Endothelial cell of umbilical vein (primary cell): ENCODE results near the gene RADIL. TPM values are rescaled to one million over a fixed set of nuclear protein-coding genes. Genes with fewer than 3 reads are reported as not detected.

ENCODE experiments used
- BruUV-seq: library from RNA; stranded (reverse); fragments of 400-500 nt; replicated peaks from 2 replicates; lab custom pipeline; 2021; lab: Mats Ljungman, UMichigan
- CTCF ChIA-PET: fragments of 300-600, 350-600 bp; sonication (Branson Sonifier 250); formaldehyde crosslinking; loops from one replicate; lab custom pipeline; 2021; ENCODE audit warnings: antibody characterized with exemption, inconsistent platforms; lab: Charles Lee
- POLR2A ChIA-PET: fragments of 300-600, 350-600 bp; sonication (Branson Sonifier 250); formaldehyde crosslinking; loops from one replicate; lab custom pipeline; 2021; ENCODE audit warnings: antibody characterized with exemption, inconsistent platforms; lab: Charles Lee
- DNase-seq: peaks from one replicate; pipeline ENCODE4 v3.0.0-alpha.2; 2011; ENCODE audit warnings: low read depth, low spot score
- FAIRE-seq: peaks from 2 replicates; lab custom pipeline; 2011; peaks lifted over from hg19 to GRCh38; lab: Jason Lieb, UNC
- H2AFZ ChIP-seq: 2 replicates; pipeline ENCODE4 v1.6.0; 2012; ENCODE audit warnings: low read depth, low read length, control low read depth, inconsistent platforms
- H3K27ac ChIP-seq: 2 replicates; pipeline ENCODE4 v1.5.1; 2011; ENCODE audit warnings: low read depth, mild to moderate bottlenecking, control low read depth, low read length, moderate library complexity; ENCODE audit not compliant: insufficient read depth
- H3K27me3 ChIP-seq, 2 experiments: 2 replicates each; pipeline versions ENCODE4 v1.6.0 to v1.6.1; 2011; ENCODE audit warnings: low read length in 2 of 2, mixed read lengths in 1 of 2; ENCODE audit not compliant: control insufficient read depth in 2 of 2, insufficient read depth in 2 of 2
- H3K36me3 ChIP-seq, 2 experiments: 2 replicates in 1 of 2; 3 replicates in 1 of 2; pipeline ENCODE4 v1.5.1; 2011; ENCODE audit warnings: low read length in 2 of 2, mild to moderate bottlenecking in 1 of 2, moderate library complexity in 1 of 2; ENCODE audit not compliant: control insufficient read depth in 2 of 2, insufficient read depth in 2 of 2; ENCODE audit errors: extremely low read depth in 1 of 2
- H3K4me1 ChIP-seq: 3 replicates; pipeline ENCODE4 v1.5.1; 2011; ENCODE audit warnings: mild to moderate bottlenecking, low read length; ENCODE audit not compliant: control insufficient read depth, insufficient read depth; ENCODE audit errors: extremely low read depth
- H3K4me2 ChIP-seq: 2 replicates; pipeline ENCODE4 v1.6.1; 2011; ENCODE audit warnings: low read length, control low read depth, mixed read lengths; ENCODE audit not compliant: insufficient read depth
- H3K4me3 ChIP-seq, 3 experiments: fragments of 200-600 bp in 1 of 3; sonication (generic), shearing (Covaris generic) in 1 of 3; replicated peaks in 1 of 3; 2 replicates each; pipeline ENCODE4 v1.5.1; 2011 to 2016; ENCODE audit warnings: control low read depth in 3 of 3, low read length in 3 of 3, mild to moderate bottlenecking in 2 of 3, inconsistent platforms in 1 of 3, low read depth in 1 of 3, moderate library complexity in 1 of 3; ENCODE audit not compliant: insufficient read depth in 1 of 3
- H3K79me2 ChIP-seq: 2 replicates; pipeline ENCODE4 v1.6.0; 2012; ENCODE audit warnings: low read length, inconsistent platforms; ENCODE audit not compliant: control insufficient read depth, insufficient read depth
- H3K9ac ChIP-seq: replicated peaks from 2 replicates; pipeline ENCODE3; 2011; ENCODE audit warnings: low read length, control low read depth; ENCODE audit not compliant: insufficient read depth; ENCODE audit errors: extremely low read depth
- H3K9me1 ChIP-seq: replicated peaks from 3 replicates; pipeline ENCODE4 v1.6.0; 2011; ENCODE audit warnings: mild to moderate bottlenecking, low read length; ENCODE audit not compliant: control insufficient read depth, insufficient read depth; ENCODE audit errors: extremely low read depth
- H3K9me3 ChIP-seq: replicated peaks from 2 replicates; pipeline ENCODE4 v1.5.1; 2012; ENCODE audit warnings: low read length, inconsistent platforms; ENCODE audit not compliant: control insufficient read depth, insufficient read depth
- H4K20me1 ChIP-seq: replicated peaks from 2 replicates; pipeline ENCODE3; 2011; ENCODE audit warnings: mild to moderate bottlenecking, low read length; ENCODE audit not compliant: control insufficient read depth, insufficient read depth; ENCODE audit errors: extremely low read depth
- EZH2 ChIP-seq: IDR thresholded peaks from 2 replicates; pipeline ENCODE4 v1.6.1; 2012; ENCODE audit warnings: borderline replicate concordance, low read depth, mild to moderate bottlenecking, moderate library complexity, low read length, inconsistent platforms; ENCODE audit not compliant: severe bottlenecking
- FOS ChIP-seq: IDR thresholded peaks from 2 replicates; pipeline ENCODE4 v1.6.1; 2011; ENCODE audit warnings: mild to moderate bottlenecking, low read length, moderate library complexity, borderline replicate concordance; ENCODE audit not compliant: insufficient read depth
- GATA2 ChIP-seq: IDR thresholded peaks from 2 replicates; pipeline ENCODE4 v1.7.0; 2011; ENCODE audit warnings: low read depth, mild to moderate bottlenecking, moderate library complexity, mixed read lengths, low read length; ENCODE audit not compliant: insufficient read length, insufficient read depth
- JUN ChIP-seq: IDR thresholded peaks from 2 replicates; pipeline ENCODE4 v1.6.1; 2011; ENCODE audit warnings: borderline replicate concordance, low read depth; ENCODE audit not compliant: insufficient read length, insufficient read depth
- MYC ChIP-seq: IDR thresholded peaks from one replicate; pipeline ENCODE4 v1.6.1; 2011; ENCODE audit warnings: mild to moderate bottlenecking, low read depth, low read length
- POLR2A ChIP-seq: IDR thresholded peaks from 2 replicates; pipeline ENCODE4 v1.6.1; 2012; ENCODE audit warnings: low read depth, mild to moderate bottlenecking, control low read depth, low read length
- POLR2AphosphoS5 ChIP-seq: IDR thresholded peaks from 2 replicates; pipeline ENCODE4 v1.6.1; 2012; ENCODE audit warnings: low read depth, mild to moderate bottlenecking, control low read depth, low read length, moderate library complexity; ENCODE audit not compliant: insufficient read depth
- dilution Hi-C: fragments of 300-500 bp; cut with MboI; formaldehyde crosslinking; loops from one replicate; pipeline ENCODE4 v1.15.0; 2019; ENCODE audit warnings: low sequenced_read_pairs; ENCODE audit not compliant: extremely low pct_ligation_motif_present
- intact Hi-C: fragments of 100-400 bp; cut with micrococcal nuclease; formaldehyde crosslinking; loops from one replicate; pipeline ENCODE4 v1.10.0; 2022
- polyA plus RNA-seq, 4 experiments: library from polyadenylated mRNA; depleted of rRNA in 3 of 4; stranded (reverse) in 3 of 4; unstranded in 1 of 4; fragments of >200 nt; gene quantifications; 2 replicates each; pipeline versions ENCODE4 v1.2.1 to v1.2.3, GENCODE V29; 2011 to 2012; ENCODE audit warnings: missing spikeins in 1 of 4
- total RNA-seq: library from RNA; stranded (reverse); gene quantifications from 2 replicates; pipeline ENCODE4 v1.2.3, GENCODE V29; 2021
- TF ChIP-seq, protein P1 (sequence below): IDR thresholded peaks from 2 replicates; pipeline ENCODE4 v1.6.1; 2011; ENCODE audit not compliant: insufficient read depth, insufficient read length
- TF ChIP-seq, protein P2 (sequence below), 2 donors: IDR thresholded peaks; 1 replicate in 1 of 2; 2 replicates in 1 of 2; pipeline ENCODE4 v1.5.1; 2011; ENCODE audit warnings: low read length in 2 of 2, mild to moderate bottlenecking in 2 of 2, moderate library complexity in 2 of 2, control low read depth in 1 of 2, inconsistent platforms in 1 of 2, low read depth in 1 of 2; ENCODE audit not compliant: insufficient read depth in 1 of 2; ENCODE audit errors: extremely low read depth in 1 of 2

The RADIL gene
- total and polyA plus RNA-seq, 2 donors (not counting 3 experiments of a cell fraction or from before 2014, with no cell fraction given): 1.2 to 2.5 TPM

DNA sequence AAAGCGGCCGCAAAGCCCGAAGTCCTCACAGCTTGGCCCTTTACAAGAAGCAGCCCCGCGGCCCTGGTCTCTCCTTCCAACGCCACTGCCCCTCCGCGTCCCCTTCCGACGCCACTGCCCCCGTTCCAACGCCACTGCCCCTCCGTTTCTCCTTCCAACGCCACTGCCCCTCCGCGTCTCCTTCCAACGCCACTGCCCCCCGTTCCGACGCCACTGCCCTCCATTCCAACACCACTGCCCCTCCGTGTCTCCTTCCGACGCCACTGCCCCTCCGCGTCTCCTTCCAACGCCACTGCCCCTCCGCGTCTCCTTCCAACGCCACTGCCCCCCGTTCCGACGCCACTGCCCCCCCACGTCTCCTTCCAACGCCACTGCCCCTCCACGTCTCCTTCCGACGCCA is 75.0 kb downstream of the RADIL start:
- POLR2A ChIA-PET: no interaction called here
- Histone ChIP-seq H3K9me3 (no peaks in the 10 kb centered on the region), H3K4me3 (no peak overlapping the region), H4K20me1 (no peaks in the 10 kb centered on the region), H2AFZ (no peak overlapping the region), H3K36me3 (no peaks in the 10 kb centered on the region), H3K9ac (no peak overlapping the region), H3K27ac (no peak overlapping the region), H3K9me1 (no peaks in the 10 kb centered on the region), H3K27me3 (no peaks in the 10 kb centered on the region), H3K4me1 (no peaks in the 10 kb centered on the region), H3K79me2 (no peaks in the 10 kb centered on the region), H3K4me2 (no peak overlapping the region)
- dilution Hi-C loops: no loop called here
- no TSS peak for BruUV-seq
- DNase-seq: no peak
- TF ChIP-seq FOS: no peak
- no peak for TF ChIP-seq JUN
- TF ChIP-seq GATA2: no peak
- TF ChIP-seq, protein P1, sequence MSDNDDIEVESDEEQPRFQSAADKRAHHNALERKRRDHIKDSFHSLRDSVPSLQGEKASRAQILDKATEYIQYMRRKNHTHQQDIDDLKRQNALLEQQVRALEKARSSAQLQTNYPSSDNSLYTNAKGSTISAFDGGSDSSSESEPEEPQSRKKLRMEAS: no peak
- no peak for TF ChIP-seq MYC
- TF ChIP-seq POLR2A: no peak
- intact Hi-C loops: no loop called here
- CTCF ChIA-PET: interaction anchor here (0.9 to 1.1 kb wide), 2 partner anchors 8 to 16 kb away, joined by 3 to 4 read pairs; no protein-coding TSS in a partner anchor
- no peak for FAIRE-seq

DNA sequence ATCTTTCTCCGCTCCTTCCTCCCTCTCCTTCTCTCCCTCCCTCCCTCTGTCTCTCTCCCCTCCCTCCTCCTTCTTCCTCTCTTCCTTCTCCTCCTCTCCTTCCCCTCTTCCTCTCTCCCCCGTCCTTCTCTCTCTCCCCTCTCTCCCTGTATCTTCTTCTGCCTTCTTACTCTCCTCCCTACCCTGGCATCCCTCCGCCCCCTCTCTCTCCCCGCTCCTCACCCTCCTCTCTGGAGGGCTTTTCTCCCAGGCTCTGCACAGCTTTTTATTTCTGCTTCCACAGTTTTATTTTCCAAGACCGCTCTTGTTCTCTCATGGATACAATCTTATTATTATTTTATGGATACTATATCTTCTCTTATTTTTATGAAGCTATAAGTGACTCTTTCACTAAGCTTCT is 75.5 kb downstream of the RADIL start:
- Histone ChIP-seq H3K9ac (no peak overlapping the region), H3K4me3 (no peak overlapping the region), H3K9me1 (no peaks in the 10 kb centered on the region), H3K27ac (no peak overlapping the region), H3K4me2 (no peak overlapping the region), H3K4me1 (no peaks in the 10 kb centered on the region), H2AFZ (no peak overlapping the region), H3K9me3 (no peaks in the 10 kb centered on the region), H3K36me3 (no peaks in the 10 kb centered on the region), H3K27me3 (no peaks in the 10 kb centered on the region), H3K79me2 (no peaks in the 10 kb centered on the region), H4K20me1 (no peaks in the 10 kb centered on the region)
- dilution Hi-C loops (no loop called here), intact Hi-C loops (no loop called here)
- no peak for TF ChIP-seq JUN
- TF ChIP-seq POLR2A: no peak
- TF ChIP-seq, protein P1: no peak
- TF ChIP-seq, protein P2, sequence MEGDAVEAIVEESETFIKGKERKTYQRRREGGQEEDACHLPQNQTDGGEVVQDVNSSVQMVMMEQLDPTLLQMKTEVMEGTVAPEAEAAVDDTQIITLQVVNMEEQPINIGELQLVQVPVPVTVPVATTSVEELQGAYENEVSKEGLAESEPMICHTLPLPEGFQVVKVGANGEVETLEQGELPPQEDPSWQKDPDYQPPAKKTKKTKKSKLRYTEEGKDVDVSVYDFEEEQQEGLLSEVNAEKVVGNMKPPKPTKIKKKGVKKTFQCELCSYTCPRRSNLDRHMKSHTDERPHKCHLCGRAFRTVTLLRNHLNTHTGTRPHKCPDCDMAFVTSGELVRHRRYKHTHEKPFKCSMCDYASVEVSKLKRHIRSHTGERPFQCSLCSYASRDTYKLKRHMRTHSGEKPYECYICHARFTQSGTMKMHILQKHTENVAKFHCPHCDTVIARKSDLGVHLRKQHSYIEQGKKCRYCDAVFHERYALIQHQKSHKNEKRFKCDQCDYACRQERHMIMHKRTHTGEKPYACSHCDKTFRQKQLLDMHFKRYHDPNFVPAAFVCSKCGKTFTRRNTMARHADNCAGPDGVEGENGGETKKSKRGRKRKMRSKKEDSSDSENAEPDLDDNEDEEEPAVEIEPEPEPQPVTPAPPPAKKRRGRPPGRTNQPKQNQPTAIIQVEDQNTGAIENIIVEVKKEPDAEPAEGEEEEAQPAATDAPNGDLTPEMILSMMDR (IDR thresholded peaks at IDR 0.05; ENCODE audit: extremely low read depth in 1 of 2, insufficient read depth in 1 of 2, low read depth in 1 of 2, low read length in 2 of 2): no peak
- no peak for TF ChIP-seq EZH2
- TF ChIP-seq MYC: no peak
- no peak for TF ChIP-seq POLR2AphosphoS5
- no peak for TF ChIP-seq GATA2
- no peak for TF ChIP-seq FOS
- no peak for DNase-seq
- ChIA-PET POLR2A (no interaction called here), CTCF (interaction anchor here (0.9 to 1.1 kb wide), 2 partner anchors 9 to 16 kb away, joined by 3 to 4 read pairs; no protein-coding TSS in a partner anchor)
- no peak for FAIRE-seq
- BruUV-seq: no TSS peak
